HFFc6 (cell line): ENCODE measurements around the gene UAP1L1. TPM values are rescaled to one million over a fixed set of nuclear protein-coding genes. Genes with fewer than 3 reads are reported as not detected.

Experiments used
- DNase-seq: peaks from one replicate; pipeline ENCODE4 v3.0.0-alpha.2; 2018
- H3K27ac Mint-ChIP-seq: 2 replicates; pipeline ENCODE4 v1.8.0; 2020; ENCODE audit warnings: mild to moderate bottlenecking, mixed read lengths
- H3K27me3 Mint-ChIP-seq: 2 replicates; pipeline ENCODE4 v1.8.0; 2021; ENCODE audit warnings: mild to moderate bottlenecking, moderate library complexity, mixed read lengths; ENCODE audit not compliant: insufficient read depth
- H3K36me3 Mint-ChIP-seq: 2 replicates; pipeline ENCODE4 v1.8.0; 2021; ENCODE audit warnings: low read depth, mixed read lengths
- H3K4me1 Mint-ChIP-seq: 2 replicates; pipeline ENCODE4 v1.8.0; 2020; ENCODE audit warnings: low read depth, mixed read lengths
- H3K4me3 Mint-ChIP-seq: 2 replicates; pipeline ENCODE4 v1.8.0; 2020; ENCODE audit warnings: mild to moderate bottlenecking, moderate library complexity, mixed read lengths
- H3K9me3 Mint-ChIP-seq: 2 replicates; pipeline ENCODE4 v1.8.0; 2020; ENCODE audit warnings: mild to moderate bottlenecking, mixed read lengths
- CTCF ChIP-seq: fragments of 200-600 bp; sonication (generic); IDR thresholded peaks from 2 replicates; pipeline ENCODE4 v1.5.0; 2021; ENCODE audit warnings: antibody characterized with exemption, mild to moderate bottlenecking
- total RNA-seq, 6 experiments: library from RNA; stranded (reverse); fragmentation: NEBNext Ultra II Directional; extraction: Animal tissue kit (Norgen Biotek cat#: 25700); gene quantifications; 2 replicates in 1 of 6; 3 replicates in 5 of 6; pipeline ENCODE4 v1.2.3, GENCODE V29; 2021

The UAP1L1 gene
- total RNA-seq, 6 experiments from 2014 or later, result 9.4 to 13.1 (median 10.6) TPM

DNA sequence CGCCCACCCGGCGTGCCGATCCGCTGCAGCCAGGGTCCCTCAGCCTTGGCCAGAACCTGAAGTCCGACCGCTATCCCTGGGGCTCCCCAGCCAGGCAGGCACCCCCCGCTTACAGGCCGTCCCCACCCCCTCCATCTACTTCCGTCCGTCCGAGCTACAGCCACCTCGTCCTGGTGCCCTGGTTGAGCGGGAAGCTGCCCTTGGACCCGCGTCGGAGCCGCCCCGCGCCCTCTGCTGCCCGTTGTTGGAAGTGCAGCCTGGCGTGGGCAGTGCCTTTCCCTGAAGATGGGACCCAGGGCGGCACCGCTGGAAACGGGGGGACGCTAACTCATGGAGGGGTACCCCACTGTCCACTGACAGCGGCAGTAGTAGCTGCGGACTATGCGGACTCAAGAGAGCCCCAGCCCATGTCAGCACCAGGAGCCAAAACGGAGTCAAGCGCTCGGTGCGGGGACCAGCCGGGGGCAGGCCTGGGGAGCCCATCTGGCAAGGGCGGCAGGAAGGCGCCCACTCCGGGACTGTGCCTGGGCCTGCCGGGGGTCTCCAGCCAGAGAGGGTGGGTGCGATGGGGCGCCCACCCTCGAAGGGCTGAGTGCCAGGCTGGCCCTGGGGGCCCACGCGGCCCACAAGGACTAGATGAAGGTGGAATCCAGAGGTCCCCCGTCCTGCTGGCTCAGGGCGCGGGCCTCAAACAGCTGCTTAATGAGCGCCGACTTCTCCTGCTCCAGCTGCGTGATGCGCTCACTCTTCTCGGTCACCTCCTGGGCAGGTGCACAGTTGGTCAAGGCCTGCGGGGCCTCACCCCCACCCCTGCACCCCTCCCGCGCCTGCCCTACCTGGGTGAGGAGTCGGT is 13.1 kb upstream of the UAP1L1 start:
- no peak for DNase-seq
- H3K9me3 Mint-ChIP-seq, result no peaks in the 10 kb centered on the region
- H3K27me3 Mint-ChIP-seq, result peaks cover 1% of the 10 kb centered on the region; the same call in 1 of the 2 replicates
- TF ChIP-seq CTCF, result peak; percentile 98
- no peak overlapping the region for H3K4me3 Mint-ChIP-seq
- H3K36me3 Mint-ChIP-seq, result no peaks in the 10 kb centered on the region
- H3K4me1 Mint-ChIP-seq, result peaks cover 6% of the 10 kb centered on the region
- H3K27ac Mint-ChIP-seq, result no peak overlapping the region

DNA sequence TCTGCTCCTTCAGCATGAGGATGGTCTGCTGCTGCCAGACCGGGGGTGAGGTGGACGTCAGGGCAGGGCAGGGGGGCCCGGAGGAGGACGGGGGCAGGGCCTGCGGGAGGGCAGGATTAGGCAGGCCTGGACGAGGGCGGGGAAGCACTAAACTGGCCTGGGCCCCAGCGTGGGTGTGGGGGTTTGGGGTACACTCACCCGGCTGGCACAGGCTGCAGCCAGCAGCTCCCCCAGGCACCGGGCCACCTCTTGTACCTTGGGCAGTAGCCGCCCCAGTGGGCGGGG is 12.5 kb upstream of the UAP1L1 start:
- H3K9me3 Mint-ChIP-seq, result no peaks in the 10 kb centered on the region
- H3K4me3 Mint-ChIP-seq, result no peak overlapping the region
- peaks cover 1% of the 10 kb centered on the region; the same call in 1 of the 2 replicates for H3K27me3 Mint-ChIP-seq

DNA sequence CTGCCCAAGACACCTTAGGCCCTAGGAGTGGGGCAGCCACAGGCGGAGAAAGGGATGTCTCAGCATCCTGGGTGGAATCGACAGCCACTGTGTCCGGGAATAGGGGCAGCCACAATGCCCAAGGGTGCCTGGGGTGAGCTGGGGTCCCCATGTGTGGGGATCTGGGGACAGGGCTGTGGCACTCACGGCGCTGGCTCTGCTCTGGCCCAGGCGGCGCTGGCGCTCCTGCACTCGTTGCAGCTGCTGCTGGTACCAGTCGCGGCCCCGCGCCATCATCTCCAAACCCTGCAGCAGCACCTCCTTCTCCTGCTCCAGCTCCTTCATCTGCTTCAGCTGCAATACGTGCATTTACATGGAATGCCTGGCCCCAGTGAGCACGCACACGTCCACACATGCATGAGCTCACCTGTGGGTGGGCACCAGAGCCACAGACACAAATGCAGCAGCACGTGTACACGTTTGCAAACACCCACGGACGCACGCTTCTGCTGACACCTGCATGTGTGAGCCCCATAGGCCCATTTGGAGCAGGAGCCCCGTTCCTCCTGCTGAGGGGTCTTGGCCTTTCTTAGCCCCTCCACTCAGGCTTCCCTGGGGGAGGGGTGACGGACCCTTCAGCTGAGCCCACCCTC is 11.9 kb upstream of the UAP1L1 start:
- Mint-ChIP-seq H3K4me1 (peaks cover 6% of the 10 kb centered on the region), H3K36me3 (no peaks in the 10 kb centered on the region), H3K9me3 (no peaks in the 10 kb centered on the region), H3K4me3 (no peak overlapping the region), H3K27ac (no peak overlapping the region), H3K27me3 (peaks cover 1% of the 10 kb centered on the region; the same call in 1 of the 2 replicates)
- no peak for TF ChIP-seq CTCF
- no peak for DNase-seq

More for the DNA sequence above, 12.5 kb upstream of the UAP1L1 start:
- Mint-ChIP-seq H3K36me3 (no peaks in the 10 kb centered on the region), H3K27ac (no peak overlapping the region), H3K4me1 (peaks cover 6% of the 10 kb centered on the region)
- DNase-seq, result no peak
- TF ChIP-seq CTCF, result no peak

- H3K4me3 Mint-ChIP-seq, result no peak overlapping the region
- no peaks in the 10 kb centered on the region for H3K9me3 Mint-ChIP-seq
- H3K27ac Mint-ChIP-seq, result no peak overlapping the region
- peaks cover 12% of the 10 kb centered on the region for H3K4me1 Mint-ChIP-seq
- no peaks in the 10 kb centered on the region for H3K36me3 Mint-ChIP-seq
- no peak for TF ChIP-seq CTCF
- peaks cover 1% of the 10 kb centered on the region; the same call in 1 of the 2 replicates for H3K27me3 Mint-ChIP-seq
- DNase-seq, result no peak
Measured at GRCh38 chr9:137066096-137066861, 11.0 kb upstream of the UAP1L1 start.

- Mint-ChIP-seq H3K36me3 (no peaks in the 10 kb centered on the region), H3K9me3 (no peaks in the 10 kb centered on the region), H3K4me3 (no peak overlapping the region), H3K4me1 (peaks cover 14% of the 10 kb centered on the region), H3K27ac (no peak overlapping the region), H3K27me3 (peaks cover 1% of the 10 kb centered on the region; the same call in 1 of the 2 replicates)
- peak; percentile 61 for DNase-seq
- peak; percentile 85 for TF ChIP-seq CTCF
Measured at GRCh38 chr9:137067860-137068538, 9.3 kb upstream of the UAP1L1 start.
